ENCODE results near the gene CREBZF. TPM values are rescaled to one million over a fixed set of nuclear protein-coding genes. Genes with fewer than 3 reads are reported as not detected.
"Not testable (repeated sequence)": the region's sequence is repeated elsewhere in the genome, so short reads cannot be mapped to it uniquely, and the experiment has no call there.

The CREBZF gene
- total RNA-seq, 1 experiment from 2014 or later: 37.4 TPM

DNA sequence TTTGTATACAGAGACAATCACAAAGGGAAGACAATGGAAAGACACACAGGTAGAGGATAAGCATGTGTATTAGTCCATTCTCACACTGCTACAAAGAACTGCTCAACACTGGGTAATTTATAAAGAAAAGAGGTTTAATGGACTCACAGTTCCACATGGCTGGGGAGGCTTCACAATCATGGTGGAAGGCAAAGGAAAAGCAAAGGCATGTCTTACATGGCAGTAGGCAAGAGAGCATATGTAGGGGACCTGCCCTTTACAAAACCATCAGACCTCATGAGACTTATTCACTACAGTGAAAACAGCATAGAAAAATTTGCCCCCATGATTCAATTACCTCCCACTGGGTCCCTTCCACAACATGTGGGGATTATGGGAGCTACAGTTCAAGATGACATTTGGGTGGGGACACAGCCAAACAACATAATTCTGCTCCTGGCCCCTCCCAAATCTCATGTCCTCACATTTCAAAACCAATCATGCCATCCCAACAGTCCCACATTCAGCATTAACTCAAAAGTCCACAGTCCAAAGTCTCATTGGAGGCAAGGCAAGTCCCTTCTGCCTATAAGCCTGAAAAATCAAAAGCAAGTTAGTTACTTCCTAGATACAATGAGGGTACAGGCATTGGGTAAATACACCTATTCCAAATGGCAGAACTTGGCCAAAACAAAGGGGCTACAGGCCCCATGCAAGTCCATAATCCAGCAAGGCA, 6.2 kb upstream of the CREBZF start:
- DNase-seq (ENCODE audit: low read depth): not testable (repeated sequence)

DNA sequence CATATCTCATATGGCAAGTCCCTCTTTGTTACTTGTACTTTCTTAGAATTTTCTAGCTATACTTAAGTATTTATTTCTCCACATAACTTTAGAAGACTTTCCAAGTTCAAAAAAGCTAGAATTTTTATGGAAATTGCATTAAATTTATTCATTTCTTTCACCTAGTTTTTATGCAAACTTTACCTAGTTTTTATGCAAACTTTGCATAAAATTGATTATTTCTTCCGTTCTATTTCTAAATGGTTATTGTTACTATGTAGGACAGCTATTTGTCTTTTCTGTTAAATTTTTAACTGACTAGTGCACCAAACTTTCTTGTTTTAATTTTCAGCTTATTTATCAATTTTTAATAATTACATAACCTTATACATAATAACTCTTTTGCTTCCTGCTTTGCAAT, 3.2 kb upstream of the CREBZF start:
- DNase-seq (ENCODE audit: low read depth): no peak

DNA sequence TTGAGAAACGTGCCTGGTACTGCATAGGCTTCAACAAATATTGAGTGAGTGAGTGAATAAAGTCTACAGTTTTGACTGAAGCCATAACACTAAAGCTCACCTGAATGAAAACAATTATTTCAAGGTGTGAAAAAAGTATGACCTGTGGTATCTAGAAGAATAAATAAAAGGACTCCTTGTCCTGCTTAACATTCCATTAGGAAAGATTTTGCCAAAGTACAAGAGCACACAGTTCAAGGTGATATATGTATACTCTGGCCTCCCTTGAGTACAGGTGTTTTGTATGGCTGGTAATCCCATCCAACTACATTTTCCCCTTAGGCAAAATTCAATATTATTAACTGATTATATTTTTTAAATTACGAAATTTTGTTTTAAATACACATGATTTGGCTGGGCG, 1.8 kb upstream of the CREBZF start:
- DNase-seq (ENCODE audit: low read depth): no peak

DNA sequence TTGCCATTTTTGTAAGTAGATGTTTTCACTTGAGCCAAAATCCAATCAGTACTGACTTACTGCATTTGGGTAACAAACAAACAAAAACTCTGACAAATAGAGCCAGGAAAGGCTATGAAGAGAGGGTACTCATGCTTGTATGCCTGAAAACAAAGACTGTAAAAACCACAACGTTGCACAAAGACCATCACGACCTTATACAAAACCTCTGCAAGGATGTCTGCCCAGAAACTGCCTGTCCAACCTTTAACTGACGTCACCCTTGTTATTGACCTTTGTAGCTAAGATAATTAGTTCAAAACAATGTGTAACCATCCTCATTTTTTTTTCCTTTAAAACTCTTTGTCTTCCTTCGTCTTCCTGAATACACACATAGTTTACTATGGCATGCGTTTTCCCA, 804 bp upstream of the CREBZF start:
- no peak for DNase-seq (ENCODE audit: low read depth)

DNA sequence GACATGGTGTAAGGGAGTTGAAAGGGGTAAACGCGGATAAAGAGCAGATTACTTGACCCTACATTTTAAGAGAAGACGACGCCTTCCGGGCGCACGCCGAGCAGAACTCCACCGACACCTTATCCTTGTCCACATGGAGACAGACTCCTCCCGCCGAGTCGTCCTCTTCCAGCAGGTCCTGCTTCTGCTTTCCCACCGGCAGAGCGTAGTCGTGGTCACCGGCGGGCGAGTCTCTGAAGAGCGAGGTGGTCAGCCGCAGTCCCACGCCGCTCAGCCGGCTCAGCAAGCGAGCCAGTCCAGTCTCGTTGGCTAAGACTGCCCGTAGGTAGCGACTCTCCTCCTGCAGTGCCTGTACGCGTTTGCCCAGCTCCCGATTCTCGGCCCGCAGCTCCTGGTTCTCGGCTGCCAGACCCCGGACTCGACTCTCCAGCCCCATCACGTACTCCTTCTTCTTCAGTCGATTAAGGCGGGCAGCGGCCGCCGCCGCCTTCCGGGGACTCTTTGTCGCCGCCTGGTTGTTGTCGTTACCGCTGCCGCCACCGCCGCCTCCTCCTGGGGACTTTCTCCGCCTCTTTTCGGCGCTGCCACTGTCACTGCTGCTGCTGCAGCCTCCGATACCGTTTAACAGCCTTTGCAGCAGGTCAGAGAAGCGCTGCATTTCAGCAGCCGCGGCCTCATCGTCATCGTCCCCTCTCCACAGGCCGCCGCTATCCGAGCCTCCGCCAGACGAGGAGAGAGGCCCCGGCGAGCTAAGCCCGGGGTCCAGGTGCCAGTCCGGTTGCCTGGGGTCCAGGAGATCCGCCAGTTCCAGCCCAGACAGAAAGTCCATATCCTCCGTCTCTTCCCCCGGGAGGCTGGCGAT, 945 bp downstream of the CREBZF start:
- peak; percentile 56 for DNase-seq (ENCODE audit: low read depth)

DNA sequence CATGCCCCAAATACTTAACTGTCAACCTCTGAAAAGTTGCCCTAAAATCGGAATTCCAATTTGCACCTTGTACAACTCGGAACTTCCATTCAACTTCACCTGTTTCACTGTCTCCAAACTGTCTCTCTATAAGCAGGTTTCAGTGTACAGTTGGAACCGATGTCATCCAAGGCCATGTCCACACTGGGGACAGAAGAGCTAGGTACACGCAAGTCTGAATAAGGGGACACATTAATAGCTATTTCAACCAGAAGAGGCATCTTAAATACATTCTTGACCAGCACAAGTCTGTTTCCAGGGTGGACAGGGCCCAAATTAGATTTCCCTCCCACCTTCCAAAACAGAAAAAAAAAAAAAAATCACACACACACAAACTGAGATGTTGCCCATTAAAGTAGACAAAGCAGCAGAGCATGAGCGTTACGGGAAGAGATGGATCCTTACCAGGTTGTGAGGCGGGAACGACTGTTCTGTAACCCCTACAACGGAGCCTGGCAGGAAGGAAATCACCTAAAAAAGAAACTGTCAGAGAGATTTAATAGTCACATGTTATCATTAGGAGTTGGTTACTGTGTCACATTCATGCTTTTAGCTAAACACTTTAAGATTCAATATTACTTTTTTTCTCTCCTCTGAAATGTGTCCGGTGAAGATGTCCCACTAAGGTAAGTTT, 1.7 kb downstream of the CREBZF start:
- DNase-seq (ENCODE audit: low read depth): peak; percentile 24

DNA sequence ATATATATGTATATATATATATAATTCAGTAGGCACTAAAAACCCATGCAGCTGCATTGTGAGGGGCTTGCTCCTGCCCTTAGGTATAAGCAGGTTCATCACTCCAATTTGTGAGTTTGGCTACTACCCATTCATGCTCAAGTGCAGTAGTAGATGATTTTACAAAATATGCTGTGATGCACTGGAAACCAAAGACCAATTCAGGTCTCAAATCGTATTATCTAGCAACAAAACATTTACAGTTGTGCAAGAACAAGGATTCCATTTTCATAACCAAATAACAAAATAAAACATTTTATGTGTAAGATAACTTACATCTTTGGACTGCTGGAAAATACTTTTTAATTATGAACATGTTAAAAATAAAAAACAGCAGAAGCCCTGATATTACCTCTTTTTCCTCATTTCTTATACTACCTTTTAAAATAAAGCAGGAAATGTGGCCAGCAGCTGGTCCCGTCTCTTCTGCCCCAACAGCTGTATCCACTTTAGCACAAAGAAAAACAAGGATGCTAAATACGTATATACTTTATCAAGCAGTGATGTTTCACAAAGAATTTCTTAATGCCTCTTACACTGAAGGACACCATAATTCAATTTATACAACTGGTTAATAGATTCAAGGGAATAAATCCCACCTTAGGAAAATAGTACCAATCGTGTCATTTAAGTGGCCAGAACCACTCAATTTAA, 2.8 kb downstream of the CREBZF start:
- DNase-seq (ENCODE audit: low read depth): peak; percentile 55

DNA sequence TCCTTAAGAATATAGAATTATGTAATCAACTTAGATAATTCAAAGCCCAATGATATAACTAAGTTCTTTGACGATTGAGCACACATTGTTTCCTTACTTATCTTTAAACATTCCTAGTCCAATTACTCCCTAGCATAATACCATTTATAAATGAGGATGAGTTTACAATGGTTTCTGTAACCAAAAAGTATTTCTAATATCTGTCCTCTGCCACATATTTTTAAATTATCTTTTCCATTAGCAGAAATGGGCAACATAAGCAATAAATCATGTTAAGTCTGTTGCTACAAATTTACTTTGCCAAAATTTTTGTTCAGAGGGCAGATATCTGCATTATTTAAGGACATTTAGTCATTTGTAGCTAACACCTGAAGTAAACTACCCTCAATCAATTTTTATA, 6.7 kb downstream of the CREBZF start:
- DNase-seq (ENCODE audit: low read depth): no peak

DNA sequence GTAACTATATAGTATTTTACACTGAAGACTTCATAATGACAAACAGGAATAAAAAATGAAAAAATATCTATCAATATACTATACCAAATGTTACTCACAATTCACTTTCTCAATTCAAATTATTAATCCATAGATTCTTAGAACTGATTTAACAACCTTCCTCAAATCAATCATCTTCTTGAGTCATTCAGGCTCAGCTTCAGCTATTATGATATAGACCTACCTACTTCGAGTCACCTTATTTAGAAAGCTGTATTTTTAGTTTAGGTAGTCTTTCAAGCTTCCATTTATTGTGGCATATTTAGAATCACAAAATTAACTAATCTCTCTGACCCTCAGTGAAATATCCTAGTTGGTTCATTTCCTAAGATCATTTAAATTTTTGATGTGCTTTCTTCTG, 8.2 kb downstream of the CREBZF start:
- no peak for DNase-seq (ENCODE audit: low read depth)

DNA sequence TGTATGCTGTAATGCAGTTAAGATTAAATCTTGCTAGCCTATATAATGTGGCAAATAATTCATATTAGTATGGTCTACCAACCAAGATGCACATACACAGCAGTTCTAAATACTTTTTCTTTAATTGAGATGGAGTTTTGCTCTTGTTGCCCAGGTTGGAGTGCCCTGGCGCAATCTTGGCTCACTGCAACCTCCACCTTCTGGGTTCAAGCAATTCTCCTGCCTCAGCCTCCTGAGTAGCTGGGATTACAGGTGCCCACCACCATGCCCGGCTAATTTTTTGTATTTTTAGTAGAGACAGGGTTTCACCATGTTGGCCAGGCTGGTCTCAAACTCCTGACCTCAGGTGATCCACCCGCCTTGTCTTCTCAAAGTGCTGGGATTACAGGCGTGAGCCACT, 10.6 kb downstream of the CREBZF start:
- DNase-seq (ENCODE audit: low read depth): not testable (repeated sequence)

DNA sequence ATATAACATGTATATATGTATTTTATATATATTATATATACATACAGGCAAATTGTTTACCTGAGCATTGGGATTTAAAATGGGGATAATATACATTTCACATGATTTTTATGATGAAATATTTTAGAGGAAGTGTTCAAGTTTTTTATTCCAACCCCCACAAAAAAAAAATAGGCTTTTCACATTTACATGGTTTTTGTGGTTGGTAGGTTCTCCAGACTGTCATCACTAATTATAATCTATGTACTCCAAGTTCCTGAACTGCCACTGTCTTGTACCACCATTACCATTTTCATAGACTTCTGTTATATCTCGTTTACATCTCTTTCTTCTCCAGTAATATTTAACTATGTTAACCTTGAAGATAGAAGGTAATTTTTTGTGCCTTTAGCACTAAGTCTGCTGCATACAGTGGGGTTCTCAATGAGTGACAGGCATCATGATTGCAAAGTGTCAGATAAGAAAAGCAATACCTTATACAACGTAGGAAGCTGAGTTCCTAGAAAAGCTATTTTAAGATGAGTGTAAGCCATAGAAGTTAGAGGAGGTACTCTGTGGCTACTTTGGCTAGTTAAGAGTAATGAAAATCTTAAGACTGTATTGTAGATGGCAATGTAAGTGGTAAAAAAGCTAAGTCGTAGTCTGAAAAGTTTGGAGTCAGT, 12.0 kb downstream of the CREBZF start:
- DNase-seq (ENCODE audit: low read depth): no peak

DNA sequence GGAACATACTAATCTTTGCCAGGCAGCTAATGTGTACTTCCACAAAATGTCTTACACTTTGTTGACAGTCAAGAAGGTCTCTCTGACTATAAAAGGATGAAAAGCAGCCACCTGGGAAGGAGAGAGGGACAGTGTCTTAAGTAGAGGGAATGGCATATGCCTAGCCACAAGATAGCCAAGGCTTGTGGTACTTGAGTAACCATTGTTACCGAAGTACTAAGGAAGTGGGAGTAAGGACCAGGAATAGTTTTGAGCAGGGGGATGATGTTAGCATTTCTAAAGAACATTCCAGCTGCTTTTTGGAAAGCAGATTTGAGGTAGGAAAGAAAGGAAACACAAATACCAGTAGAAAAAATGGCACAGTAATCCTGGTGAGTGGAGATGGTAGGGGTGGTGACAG, 13.8 kb downstream of the CREBZF start:
- no peak for DNase-seq (ENCODE audit: low read depth)

DNA sequence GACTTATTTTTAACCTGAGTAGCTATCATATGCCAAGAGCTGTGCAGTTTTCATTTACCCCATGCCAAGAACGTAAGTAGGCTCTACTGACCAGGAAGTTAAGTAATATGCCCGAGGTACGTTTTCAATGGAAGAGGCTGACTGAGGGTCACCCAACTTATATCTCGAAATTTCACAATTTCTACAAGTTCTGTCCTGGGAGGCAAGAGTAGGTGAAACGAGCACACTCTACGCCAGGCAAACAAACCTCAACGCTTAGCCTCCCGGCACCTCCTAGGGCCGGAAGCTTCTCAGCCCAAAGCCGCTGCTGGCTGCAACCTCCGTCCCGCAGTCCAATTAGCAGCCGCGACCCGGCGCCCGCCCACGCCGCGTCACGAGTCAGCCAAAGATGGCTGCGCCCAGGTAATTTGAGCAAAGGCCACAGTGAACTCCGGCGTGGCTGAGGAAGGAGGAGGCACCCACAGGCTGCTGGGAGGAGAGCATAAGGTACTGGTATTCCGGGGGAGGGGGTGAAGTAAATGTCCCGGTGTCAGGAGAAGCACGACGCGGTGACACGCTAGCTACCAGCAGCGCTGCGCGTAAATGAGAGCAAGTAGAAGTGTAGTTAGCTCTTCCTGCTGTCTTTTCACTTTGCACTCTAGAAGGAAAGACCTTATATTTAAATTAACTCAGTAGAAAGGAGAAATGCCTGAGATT, 17.2 kb downstream of the CREBZF start, which contains the start of gene TMEM126A:
Gene TMEM126A (plus strand): TSS at position 364 of the 696 bp plus-strand sequence. CDS start 2,289 bp downstream, outside the sequence.
- peak; percentile 77 for DNase-seq (ENCODE audit: low read depth)

DNA sequence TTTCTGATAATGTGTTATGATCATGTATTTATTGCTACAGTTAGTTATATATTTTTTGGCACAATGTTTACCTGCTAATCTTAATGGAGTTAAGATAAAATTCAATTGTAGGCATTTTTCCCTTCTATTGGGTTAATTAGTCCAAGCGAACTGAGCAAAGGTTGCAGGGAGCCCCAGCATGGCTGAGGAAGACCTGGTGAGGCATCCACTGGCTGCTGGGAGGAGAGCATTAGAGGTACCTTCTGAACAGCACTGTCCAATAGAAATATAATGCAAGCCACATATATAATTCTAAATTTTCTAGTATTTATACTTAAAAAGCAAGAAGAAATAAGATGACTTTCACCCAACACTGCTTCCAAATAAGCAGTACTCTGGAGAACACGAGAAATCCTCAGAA, 17.9 kb downstream of the CREBZF start:
- no peak for DNase-seq (ENCODE audit: low read depth)

DNA sequence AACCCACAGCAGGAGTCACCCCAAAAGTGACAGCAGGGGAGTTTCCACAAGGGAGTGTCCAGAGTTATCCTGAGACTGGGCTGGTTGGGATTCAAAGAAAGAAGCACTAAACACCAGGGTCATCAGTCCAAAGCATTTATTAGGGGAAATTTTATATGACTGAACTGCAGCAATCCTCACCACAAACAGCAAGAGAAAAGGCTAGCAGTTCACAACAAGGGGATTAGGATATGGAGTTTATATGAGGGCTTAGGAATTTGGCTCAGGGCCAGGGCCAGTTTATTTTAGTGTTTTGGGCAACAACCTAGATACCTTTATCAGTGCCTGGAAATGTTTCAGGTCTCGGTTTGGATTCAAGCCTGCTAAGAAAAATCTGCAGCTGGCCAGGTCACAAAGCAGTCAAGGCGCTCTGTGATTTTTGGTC, 21.7 kb downstream of the CREBZF start:
- DNase-seq (ENCODE audit: low read depth): no peak

DNA sequence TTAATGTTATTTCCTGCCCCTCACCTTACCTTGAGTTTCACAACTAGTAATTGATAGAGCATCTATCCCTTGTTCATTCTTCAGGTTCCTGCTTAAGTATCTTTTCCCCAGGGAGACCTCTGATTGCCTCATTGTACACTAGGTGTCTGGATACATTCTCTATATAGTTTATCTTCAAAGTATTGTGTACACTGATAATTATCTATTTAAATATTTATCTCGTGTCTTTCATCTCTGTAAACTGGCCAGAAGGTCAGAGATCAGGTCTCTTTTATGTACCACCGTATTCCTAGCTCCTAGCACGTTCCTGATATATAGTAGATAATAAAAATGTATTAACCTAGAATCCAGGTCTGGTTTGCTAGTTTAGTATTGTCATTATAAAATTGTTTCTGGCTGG, 30.2 kb downstream of the CREBZF start:
- no peak for DNase-seq (ENCODE audit: low read depth)

DNA sequence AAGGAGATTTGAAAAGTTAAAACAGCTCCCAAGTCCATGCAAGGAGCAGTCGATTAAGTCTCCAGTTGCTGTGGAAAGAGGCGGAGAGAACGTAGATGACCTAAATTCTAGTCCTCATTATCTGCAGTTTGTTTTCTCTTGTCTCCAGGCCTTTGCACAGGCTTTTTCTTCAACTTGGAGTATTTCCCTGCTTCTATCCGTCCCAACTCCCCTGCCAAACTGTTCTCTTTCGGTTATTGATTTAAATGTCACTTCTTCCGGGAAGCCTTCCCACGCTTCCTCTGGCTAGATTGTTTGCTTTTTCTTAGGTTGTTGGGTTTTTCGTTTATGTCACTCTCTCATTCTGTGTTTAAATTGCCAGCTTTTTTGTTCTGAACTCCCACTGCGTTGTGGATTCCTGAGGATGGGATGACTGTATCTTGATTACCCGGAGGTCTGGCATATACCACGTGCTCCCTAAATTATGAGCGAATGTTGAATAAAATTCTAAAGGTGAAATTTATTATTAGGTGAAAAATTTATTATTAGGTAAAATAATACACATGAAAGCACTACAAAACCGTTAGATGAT, 36.1 kb downstream of the CREBZF start:
- DNase-seq (ENCODE audit: low read depth): no peak

DNA sequence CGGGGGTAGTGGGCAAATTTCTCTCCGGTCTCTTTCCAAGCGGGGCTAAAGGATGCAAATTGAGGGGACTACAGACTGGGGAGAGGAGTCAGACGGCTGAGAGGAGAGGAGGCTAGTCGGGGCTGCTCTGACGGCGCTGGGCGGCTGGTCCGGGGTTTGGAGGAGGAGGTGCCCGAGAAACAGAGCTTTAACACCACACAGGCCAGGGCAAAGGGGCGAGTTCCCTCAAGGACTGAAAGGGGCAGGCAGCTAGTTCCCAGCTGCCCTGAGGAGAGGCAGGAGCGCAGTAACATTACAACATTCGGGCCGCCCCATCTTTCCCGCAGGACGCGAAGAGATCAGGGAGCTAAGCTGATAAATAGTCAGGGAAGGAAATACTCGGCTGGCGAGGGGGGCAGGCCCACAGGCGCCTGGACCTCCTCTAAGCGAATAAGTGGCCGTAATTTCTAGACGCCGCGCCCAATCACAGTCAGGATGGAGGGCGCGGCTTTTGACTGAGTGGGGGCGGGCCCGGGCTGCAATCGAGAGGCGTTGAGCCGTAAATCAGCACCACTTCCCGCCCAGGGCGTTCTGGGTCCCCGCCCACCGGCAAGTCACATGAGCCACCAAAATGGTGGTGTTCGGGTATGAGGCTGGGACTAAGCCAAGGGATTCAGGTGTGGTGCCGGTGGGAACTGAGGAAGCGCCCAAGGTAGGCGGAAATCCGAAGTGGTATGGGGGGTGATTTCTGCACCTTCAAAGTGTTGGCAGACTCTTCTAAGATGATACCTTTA, 36.7 kb downstream of the CREBZF start, which contains the start of gene TMEM126B:
Gene TMEM126B (plus strand): TSS at position 596 of the 773 bp plus-strand sequence. CDS start 15 bp downstream, at position 611.
- DNase-seq (ENCODE audit: low read depth): peak; percentile 97

DNA sequence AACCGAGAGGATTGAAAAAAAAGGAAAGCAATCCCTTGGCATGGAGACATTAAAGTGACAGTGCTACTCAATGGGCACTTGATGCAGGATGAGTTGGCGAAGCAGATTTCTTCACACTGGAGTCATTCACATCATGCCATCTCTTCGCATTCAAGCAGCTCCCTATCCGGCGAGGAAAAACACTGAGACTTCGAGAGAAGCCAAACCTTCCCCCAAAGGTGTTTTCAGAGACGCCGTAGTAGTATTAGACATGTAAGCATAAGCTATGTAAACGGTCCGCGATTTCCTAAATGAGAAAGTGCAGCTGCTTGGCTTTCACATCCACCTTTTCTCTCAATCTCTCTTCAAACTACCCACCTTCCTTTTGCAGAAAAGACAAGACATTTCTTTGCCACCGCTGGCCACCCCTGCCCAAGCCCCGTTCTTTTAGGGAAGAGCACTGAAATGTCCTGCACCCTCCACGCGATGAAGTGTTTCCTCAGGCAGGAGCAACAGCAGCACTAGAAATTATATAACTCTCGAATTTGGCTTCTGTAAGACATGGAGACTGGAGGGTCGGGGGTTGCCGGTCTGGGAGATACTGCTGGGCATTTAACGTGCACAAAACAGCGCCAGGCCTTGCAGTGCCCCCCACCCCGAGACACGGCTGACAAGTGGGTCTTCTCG, 37.5 kb downstream of the CREBZF start, which contains the start of gene DLG2:
Gene DLG2 (minus strand): TSS at position 13 of the 666 bp plus-strand sequence.
- DNase-seq (ENCODE audit: low read depth): peak; percentile 41
